Activated CD4-positive, alpha-beta T cell treated with anti-CD3 and anti-CD28 coated beads, Interleukin-2, amount 50 U/mL, for 24 hours (primary cell): ENCODE data around the gene SYT7.
"Not testable (repeated sequence)": the region's sequence is repeated elsewhere in the genome, so short reads cannot be mapped to it uniquely, and the experiment has no call there.

Experiments
- DNase-seq, 2 donors: peaks; one replicate each; pipeline ENCODE4 v3.0.0-alpha.2; 2020; ENCODE audit warnings: low read depth in 1 of 2, low spot score in 1 of 2

SYT7 gene, protein sequence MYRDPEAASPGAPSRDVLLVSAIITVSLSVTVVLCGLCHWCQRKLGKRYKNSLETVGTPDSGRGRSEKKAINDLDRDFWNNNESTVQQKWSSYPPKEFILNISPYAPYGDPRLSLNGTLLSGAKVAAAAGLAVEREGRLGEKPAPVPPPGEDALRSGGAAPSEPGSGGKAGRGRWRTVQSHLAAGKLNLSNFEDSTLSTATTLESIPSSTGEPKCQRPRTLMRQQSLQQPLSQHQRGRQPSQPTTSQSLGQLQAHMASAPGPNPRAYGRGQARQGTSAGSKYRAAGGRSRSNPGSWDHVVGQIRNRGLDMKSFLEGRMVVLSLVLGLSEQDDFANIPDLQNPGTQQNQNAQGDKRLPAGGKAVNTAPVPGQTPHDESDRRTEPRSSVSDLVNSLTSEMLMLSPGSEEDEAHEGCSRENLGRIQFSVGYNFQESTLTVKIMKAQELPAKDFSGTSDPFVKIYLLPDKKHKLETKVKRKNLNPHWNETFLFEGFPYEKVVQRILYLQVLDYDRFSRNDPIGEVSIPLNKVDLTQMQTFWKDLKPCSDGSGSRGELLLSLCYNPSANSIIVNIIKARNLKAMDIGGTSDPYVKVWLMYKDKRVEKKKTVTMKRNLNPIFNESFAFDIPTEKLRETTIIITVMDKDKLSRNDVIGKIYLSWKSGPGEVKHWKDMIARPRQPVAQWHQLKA

DNA sequence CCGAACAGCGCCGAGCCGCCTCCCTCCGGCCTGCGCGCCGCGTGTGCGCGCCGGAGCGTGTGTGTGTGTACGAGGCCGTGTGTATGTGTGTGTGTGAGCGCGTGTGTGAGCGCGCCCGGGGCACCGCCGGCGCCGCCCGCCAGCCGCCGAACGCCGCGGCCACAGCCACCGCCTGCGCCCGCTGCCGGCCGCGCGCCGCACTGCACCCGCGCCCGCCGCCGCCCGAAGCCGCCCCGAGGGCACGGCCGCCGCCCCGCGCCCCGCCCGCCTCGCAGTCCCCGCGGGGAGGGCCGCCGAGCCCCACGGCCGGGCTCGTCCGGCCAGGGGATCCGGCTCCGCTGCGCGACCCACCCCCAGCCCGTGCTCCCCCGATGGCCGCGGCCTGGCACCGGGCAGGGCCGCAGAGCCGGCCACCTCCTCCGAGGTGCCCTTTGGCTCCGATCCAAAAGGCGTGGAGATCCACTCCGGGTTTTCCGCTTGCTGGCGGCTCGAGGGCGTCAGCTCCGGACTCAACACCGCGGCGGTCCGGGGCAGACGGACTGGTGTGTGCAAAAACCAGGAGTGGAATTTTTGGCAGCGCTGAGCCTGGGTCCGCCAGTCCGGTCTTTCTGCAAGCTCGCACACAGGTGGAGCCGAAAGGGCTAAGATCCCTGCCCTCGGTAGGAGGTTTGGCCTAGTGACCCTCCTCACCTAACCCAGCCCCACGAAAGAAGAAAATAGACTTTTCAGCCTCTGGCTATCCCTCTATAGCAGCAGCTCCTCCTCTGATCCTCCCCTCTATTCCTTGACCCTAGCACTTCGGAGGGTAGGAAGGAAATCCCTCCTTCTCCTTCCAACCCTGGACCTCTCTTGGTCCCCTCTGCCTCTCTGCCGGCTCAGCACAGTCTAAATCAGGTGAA, at the start of gene SYT7:
Gene SYT7 (minus strand): TSS at position 47 of the 899 bp plus-strand sequence. CDS start 256 bp downstream, outside the sequence.
- peak; percentile 94 to 96 for DNase-seq

DNA sequence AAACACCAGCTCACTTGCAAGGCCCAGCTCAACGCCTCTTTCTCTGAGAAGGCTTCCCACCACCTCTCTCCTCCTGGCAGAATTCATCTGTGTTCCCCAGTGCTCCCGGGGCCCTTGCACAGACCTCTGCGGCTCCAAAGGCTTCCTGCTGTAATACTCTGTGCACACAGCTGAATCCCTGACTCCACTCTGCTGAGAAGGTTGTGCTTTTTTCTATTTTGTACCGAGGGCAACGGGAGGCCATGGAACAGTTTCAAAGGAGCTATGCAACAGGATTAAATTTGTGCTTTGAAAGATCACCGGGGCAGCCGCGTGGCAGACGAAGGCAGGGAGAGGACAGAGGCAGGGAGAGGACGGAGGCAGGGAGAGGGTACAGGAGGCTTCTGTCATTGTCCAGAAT, 49.2 kb upstream of the SYT7 start:
- DNase-seq = no peak

- DNase-seq = no peak
Measured at GRCh38 chr11:61629082-61629833, 48.4 kb upstream of the SYT7 start.

DNA sequence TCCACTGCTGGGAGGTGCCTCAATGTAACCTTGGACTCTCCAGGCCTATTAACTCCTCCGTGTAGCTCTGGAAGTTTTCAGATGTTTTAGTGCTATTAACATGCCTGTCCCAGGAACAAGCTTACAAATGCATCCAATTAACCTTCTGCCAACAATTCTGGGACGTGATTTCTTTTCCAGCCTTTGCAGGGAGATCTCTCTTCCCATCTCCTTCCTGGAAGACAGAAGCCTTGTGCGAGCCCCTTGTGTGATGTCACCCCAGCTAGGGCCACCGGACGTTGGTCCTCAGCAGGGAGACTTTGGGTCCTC, 47.7 kb upstream of the SYT7 start:
- DNase-seq = no peak

DNA sequence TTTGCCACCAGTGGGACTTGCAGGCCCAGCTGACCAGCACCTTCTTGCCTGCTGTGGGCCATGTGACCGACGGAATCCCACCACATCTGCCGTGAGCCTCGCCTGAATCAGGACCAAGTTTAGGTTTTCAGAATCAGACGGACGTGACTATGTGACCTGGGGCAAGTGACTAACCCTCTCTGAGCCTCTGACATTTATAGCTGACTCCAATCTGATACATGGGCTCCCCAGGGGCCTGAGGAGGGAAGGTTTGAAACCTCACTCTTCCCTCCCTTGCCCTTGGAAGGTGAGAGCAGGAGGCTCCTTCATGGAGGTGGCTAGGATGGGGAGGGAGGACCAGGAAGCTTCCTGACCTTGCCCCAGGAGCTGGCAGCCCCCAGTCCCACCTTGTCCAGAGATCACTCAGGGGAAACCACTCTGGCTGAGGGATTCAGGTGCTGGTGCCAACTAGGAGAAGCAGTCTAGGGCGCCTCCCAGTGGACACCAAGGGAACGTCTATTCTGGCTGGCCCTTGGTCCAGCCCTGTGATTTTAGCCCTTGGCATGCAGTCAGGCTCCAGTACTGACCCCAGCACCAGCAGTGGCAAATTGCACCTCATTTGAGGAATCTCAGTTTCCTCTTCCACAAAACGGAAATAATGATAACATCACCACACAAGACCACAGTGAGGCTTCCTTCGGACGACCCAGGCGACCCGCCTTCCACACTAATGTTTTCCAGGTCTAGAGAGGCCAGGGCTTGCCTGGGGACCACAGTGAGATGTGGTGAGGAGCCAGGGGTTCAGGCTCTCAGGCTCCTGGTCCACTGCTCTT, 47.2 kb upstream of the SYT7 start:
- peak in 1 of 2 donors; percentile 15 for DNase-seq

GRCh38 chr11:61626580-61627380, 45.9 kb upstream of the SYT7 start:
- no peak for DNase-seq

GRCh38 chr11:61625525-61625924, 44.6 kb upstream of the SYT7 start:
- DNase-seq = no peak

DNA sequence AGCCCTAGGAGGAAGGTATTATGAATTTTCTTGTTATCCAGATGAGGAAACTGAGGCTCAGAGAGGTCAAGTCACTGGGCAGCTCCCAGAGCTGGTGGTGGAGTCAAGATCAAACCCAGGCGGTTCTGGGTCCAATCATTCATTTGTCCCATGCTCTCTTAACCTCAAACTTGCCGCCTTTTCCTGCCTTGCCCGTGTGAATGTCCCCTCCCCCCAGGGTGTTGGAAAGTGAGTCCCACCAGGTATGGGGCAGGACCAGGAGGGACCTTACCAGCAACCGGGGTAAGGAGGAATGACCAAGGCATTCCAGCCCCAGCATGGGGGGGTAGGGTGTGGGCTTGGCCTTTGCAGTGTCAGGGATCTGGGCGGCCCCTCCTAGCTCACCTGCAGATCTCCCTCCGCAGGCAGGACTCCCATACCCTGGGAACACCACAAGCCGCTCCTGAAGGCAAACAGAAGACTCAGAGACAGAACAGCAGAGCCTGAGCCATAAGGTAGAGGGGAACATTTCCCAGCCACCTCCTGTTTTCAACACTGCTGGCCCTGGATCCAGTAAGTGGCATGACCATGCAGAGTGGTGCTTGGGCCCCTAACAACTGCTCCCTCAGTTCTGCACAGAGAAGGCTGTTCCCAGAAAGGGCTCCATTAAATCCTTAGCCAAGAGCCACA, 41.2 kb upstream of the SYT7 start:
- DNase-seq = no peak

DNA sequence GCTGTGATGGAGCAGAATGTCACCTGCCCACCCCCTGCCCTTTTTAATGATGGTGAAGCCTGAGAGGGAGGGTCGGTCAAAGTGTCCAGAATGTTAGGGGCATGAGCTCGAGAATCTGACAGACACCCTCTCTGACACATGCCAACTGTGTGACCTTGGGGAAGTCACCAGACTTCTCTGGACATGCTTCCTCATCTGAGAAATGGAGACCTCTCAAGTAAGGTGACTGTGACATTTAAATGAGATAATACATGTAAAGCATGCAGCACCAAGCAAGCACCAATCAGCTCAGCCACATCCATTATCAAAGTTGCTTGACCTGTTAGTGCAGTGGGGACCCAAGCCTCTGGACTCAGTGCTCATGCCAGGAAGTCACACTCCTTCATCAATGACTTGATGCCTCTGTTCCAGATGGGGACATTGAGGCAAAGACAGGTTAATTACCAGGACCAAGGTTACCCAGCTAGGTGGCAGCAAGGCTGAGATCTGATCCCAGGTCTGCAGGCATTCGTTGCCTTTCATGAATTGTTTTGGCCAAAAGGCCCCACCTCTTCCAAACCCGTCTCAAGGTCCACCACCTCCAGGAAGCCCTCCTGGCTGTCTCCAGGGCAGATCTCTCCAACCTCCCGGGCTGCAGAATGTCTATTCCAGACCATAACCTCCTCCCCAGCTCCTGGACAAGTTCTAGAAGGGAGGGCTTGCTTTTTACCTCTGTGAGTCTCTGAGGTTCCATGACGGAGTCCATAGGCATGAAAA, 38.8 kb upstream of the SYT7 start:
- no peak for DNase-seq

GRCh38 chr11:61618978-61619377, 38.1 kb upstream of the SYT7 start:
- DNase-seq = no peak

DNA sequence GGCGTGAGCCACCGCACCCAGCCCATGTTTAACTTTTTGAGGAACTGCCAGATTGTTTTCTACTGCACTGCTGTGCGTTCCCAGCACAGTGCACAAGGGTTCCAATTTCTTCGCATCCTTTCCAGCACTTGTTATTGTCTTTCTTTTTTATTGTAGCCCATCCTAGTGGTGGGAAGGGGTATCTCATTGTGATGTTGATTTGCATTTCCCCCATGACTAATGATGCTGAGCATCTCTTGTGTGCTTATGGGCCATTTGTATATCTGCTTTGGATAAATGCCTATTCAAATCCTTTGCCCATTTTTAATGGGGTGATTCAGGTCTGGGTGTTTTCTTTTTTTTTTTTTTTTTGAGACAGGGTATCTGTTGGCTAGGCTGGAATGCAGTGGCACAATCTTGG, 36.6 kb upstream of the SYT7 start:
- no peak for DNase-seq

- DNase-seq = no peak
Measured at GRCh38 chr11:61616434-61616833, 35.6 kb upstream of the SYT7 start.

GRCh38 chr11:61614782-61615181, 33.9 kb upstream of the SYT7 start:
- DNase-seq = not testable (repeated sequence)

DNA sequence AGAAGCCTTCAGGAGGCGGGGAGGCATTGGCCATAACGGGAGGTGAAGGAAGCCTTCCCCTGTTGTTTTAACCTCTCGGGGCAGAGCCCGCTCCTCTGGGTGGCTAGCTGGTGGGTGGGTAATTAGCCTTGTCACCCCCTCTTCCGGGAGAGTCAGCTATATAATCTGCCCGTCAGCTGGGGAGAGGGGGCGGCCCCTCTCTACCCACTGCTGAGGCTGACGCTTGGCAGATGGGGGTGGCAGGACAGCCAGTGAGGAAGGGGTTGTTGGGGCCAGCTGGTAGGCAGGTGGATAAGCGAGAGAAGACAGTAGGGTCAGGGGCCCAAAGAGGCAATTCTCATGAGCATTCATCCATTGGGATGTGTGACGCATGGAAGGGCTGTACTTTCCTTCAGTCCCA, 33.0 kb upstream of the SYT7 start:
- no peak for DNase-seq

DNA sequence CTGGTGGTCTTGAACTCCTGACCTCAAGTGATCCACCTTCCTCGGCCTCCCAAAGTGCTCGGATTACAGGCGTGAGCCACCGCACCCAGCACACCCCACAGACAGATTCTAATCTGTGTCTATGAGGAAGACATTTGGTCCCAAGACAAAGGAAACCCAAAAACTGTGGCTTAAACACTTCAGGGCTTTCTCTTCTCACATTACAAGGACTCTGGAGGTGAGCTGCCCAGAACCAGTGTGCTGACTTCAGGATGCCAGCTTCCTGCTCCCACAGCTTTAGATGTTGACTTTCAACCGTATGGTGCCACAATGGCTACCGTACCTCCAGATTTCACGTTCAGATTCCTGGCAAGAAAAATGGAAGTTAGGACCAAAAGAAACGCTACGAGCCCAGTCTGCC, 32.2 kb upstream of the SYT7 start:
- no peak for DNase-seq

GRCh38 chr11:61611309-61611708, 30.4 kb upstream of the SYT7 start:
- no peak for DNase-seq

DNA sequence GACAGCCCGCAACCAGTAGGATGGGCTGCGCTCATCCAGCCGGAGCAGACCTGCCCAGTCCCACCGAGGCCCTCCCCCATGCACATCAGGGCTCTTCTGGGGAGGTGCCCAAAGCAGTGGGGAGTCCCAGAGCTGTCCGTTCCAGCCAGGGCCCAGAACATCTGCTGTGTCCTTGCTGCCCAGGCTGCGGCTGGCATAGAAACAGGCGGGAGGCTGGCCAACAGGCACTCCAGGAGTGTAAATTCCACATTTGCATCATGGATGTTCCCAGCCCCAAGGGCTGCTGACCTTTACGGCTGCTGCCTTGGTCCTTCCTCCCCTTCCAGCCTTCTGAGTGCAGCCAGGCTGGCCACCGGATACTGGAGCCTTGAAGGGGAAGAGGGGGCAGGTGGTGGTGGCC, 30.0 kb upstream of the SYT7 start:
- DNase-seq = no peak

GRCh38 chr11:61609980-61610366, 29.1 kb upstream of the SYT7 start:
- DNase-seq = no peak
